Measurements from ENCODE around the gene DOCK9. TPM values are rescaled to one million over a fixed set of nuclear protein-coding genes. Genes with fewer than 3 reads are reported as not detected.

Gene DOCK9
- total RNA-seq, 6 donors from 2014 or later = 155 to 284 (median 170) TPM

GRCh38 chr13:98892821-98893220 lies 85.0 kb downstream of the DOCK9 start:
- Histone ChIP-seq H3K4me1 (peaks cover 6 to 13% (median 8%) of the 10 kb centered on the region in 4 donors), H3K4me3 (no peak overlapping the region), H3K27me3 (no peaks in the 10 kb centered on the region), H3K27ac (peak overlapping the region in 2 of 4 donors; percentile 23 to 27), H3K9me3 (no peaks in the 10 kb centered on the region), H3K36me3 (peaks cover 0 to 58% (median 11%) of the 10 kb centered on the region in 4 donors)
- WGBS, 2 donors = 45 to 49% methylated on average over 5 of the region's 5 CpGs
- no peak for TF ChIP-seq CTCF (IDR thresholded peaks at IDR 0.05)
- no peak for TF ChIP-seq EP300 (IDR thresholded peaks at IDR 0.05)
- no peak for TF ChIP-seq POLR2A (IDR thresholded peaks at IDR 0.05)
- no peak for TF ChIP-seq POLR2AphosphoS5 (IDR thresholded peaks at IDR 0.05)
- ATAC-seq (ENCODE audit: low FRiP score in 2 of 2) (no peak), DNase-seq (no peak)

GRCh38 chr13:98892077-98892476 lies 85.8 kb downstream of the DOCK9 start:
- DNase-seq (no peak), ATAC-seq (ENCODE audit: low FRiP score in 2 of 2) (no peak)
- WGBS, 2 donors = 38 to 49% methylated on average over 3 of the region's 3 CpGs
- no peaks in the 10 kb centered on the region for H3K27me3 ChIP-seq
- peaks cover 0 to 56% (median 8%) of the 10 kb centered on the region in 4 donors for H3K36me3 ChIP-seq
- no peak overlapping the region for H3K4me3 ChIP-seq
- peaks cover 6 to 13% (median 8%) of the 10 kb centered on the region in 4 donors for H3K4me1 ChIP-seq
- H3K9me3 ChIP-seq = no peaks in the 10 kb centered on the region
- H3K27ac ChIP-seq = no peak overlapping the region
- TF ChIP-seq POLR2A (IDR thresholded peaks at IDR 0.05) (no peak), POLR2AphosphoS5 (IDR thresholded peaks at IDR 0.05) (no peak), EP300 (IDR thresholded peaks at IDR 0.05) (no peak), CTCF (IDR thresholded peaks at IDR 0.05) (no peak)

- no peaks in the 10 kb centered on the region for H3K27me3 ChIP-seq
- 62 to 67% methylated on average over 5 of the region's 5 CpGs for WGBS, 2 donors
- H3K9me3 ChIP-seq = no peaks in the 10 kb centered on the region
- ATAC-seq (ENCODE audit: low FRiP score in 2 of 2) (no peak), DNase-seq (no peak)
- peaks cover 0 to 57% (median 11%) of the 10 kb centered on the region in 4 donors for H3K36me3 ChIP-seq
- peaks cover 6 to 11% (median 8%) of the 10 kb centered on the region in 4 donors for H3K4me1 ChIP-seq
- H3K4me3 ChIP-seq = no peak overlapping the region
- no peak for TF ChIP-seq POLR2AphosphoS5 (IDR thresholded peaks at IDR 0.05)
- no peak for TF ChIP-seq EP300 (IDR thresholded peaks at IDR 0.05)
- no peak for TF ChIP-seq POLR2A (IDR thresholded peaks at IDR 0.05)
- no peak for TF ChIP-seq CTCF (IDR thresholded peaks at IDR 0.05)
- peak overlapping the region in 1 of 4 donors; percentile 7 for H3K27ac ChIP-seq
Measured at GRCh38 chr13:98890925-98891324, 86.9 kb downstream of the DOCK9 start.

GRCh38 chr13:98890186-98890585 lies 87.7 kb downstream of the DOCK9 start:
- Histone ChIP-seq H3K4me3 (no peak overlapping the region), H3K4me1 (peaks cover 6 to 11% (median 8%) of the 10 kb centered on the region in 4 donors), H3K9me3 (no peaks in the 10 kb centered on the region), H3K36me3 (peaks cover 0 to 60% (median 14%) of the 10 kb centered on the region in 4 donors), H3K27ac (peak overlapping the region in 1 of 4 donors; percentile 7), H3K27me3 (no peaks in the 10 kb centered on the region)
- ATAC-seq (ENCODE audit: low FRiP score in 2 of 2) = peak in 1 of 2 donors; percentile 19
- DNase-seq = no peak
- TF ChIP-seq EP300 (IDR thresholded peaks at IDR 0.05) (no peak), POLR2A (IDR thresholded peaks at IDR 0.05) (no peak), POLR2AphosphoS5 (IDR thresholded peaks at IDR 0.05) (no peak), CTCF (IDR thresholded peaks at IDR 0.05) (no peak)
- WGBS, 2 donors = 76 to 89% methylated on average over 8 of the region's 8 CpGs

All from upper lobe of left lung (tissue), 6 donors.